ENCODE results near the gene CENPX. TPM values are rescaled to one million over a fixed set of nuclear protein-coding genes. Genes with fewer than 3 reads are reported as not detected.

Gene CENPX
- total RNA-seq, 2 donors from 2014 or later, result 91.1 to 238 TPM

- no peaks in the 10 kb centered on the region for H3K4me1 ChIP-seq
- intact Hi-C loops (cut with DNase I), result no loop called here
These were observed 41.9 kb downstream of the CENPX start for GRCh38 chr17:81980707-81981343.

GRCh38 chr17:81980122-81980521 lies 42.6 kb downstream of the CENPX start:
- no peaks in the 10 kb centered on the region for H3K27me3 ChIP-seq
- no peak overlapping the region for H3K27ac ChIP-seq
- intact Hi-C loops (cut with DNase I), result no loop called here
- no peak overlapping the region for H3K4me3 ChIP-seq
- DNase-seq, result no peak
- H3K9me3 ChIP-seq, result no peaks in the 10 kb centered on the region
- no peaks in the 10 kb centered on the region for H3K36me3 ChIP-seq
- H3K9ac ChIP-seq (ENCODE audit: low read depth in 2 of 2, low read length in 2 of 2), result no peak overlapping the region
- no peaks in the 10 kb centered on the region for H3K4me1 ChIP-seq
- TF ChIP-seq, protein P1, sequence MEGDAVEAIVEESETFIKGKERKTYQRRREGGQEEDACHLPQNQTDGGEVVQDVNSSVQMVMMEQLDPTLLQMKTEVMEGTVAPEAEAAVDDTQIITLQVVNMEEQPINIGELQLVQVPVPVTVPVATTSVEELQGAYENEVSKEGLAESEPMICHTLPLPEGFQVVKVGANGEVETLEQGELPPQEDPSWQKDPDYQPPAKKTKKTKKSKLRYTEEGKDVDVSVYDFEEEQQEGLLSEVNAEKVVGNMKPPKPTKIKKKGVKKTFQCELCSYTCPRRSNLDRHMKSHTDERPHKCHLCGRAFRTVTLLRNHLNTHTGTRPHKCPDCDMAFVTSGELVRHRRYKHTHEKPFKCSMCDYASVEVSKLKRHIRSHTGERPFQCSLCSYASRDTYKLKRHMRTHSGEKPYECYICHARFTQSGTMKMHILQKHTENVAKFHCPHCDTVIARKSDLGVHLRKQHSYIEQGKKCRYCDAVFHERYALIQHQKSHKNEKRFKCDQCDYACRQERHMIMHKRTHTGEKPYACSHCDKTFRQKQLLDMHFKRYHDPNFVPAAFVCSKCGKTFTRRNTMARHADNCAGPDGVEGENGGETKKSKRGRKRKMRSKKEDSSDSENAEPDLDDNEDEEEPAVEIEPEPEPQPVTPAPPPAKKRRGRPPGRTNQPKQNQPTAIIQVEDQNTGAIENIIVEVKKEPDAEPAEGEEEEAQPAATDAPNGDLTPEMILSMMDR (IDR thresholded peaks at IDR 0.05), result no peak

More at GRCh38 chr17:81980707-81981343, 41.9 kb downstream of the CENPX start:
- H3K36me3 ChIP-seq, result peaks cover under 1% of the 10 kb centered on the region
- no peak for DNase-seq
- H3K27ac ChIP-seq, result no peak overlapping the region
- H3K4me3 ChIP-seq, result no peak overlapping the region
- no peaks in the 10 kb centered on the region for H3K9me3 ChIP-seq
- H3K27me3 ChIP-seq, result no peaks in the 10 kb centered on the region
- H3K9ac ChIP-seq (ENCODE audit: low read depth in 2 of 2, low read length in 2 of 2), result no peak overlapping the region
- TF ChIP-seq, protein P1 (IDR thresholded peaks at IDR 0.05), result no peak

DNA sequence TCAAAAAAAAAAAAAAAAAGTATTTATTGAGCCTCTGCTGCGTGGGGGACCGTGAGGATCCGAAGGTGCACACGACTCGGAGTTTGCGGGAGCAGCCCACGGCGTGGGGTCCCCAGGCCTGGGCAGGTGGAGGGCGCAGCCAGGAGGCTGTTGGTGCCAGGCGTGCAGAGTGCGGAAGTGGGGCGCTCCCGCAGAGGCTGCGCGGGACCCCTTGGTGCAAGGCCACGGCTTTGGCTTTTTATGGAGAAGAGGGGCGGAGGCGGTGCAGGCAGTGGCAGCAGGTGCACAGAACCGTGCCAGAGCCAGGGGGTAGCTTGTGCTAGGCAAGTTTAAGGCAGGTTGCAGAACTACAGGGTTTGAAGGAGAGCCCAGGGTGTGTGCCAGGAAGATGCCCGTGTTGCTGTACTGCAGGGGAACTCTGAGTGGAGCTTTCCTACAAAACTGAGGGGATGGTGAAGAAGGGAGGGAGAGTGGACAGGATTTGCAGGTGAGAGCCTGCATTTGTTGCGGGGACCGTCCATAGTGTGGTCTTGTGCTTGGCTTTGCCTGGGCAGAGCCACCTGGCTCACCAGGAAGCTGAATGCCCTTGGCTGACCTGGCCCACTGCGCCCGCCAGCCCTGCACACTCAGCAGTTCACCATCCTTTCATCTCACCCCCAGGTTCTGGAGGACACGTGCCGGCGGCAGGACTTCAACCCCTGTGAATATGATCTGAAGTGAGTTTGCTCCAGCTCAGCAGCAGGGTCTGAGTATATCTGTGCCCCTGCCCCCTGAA lies 44.0 kb downstream of the CENPX start:
- TF ChIP-seq, protein P1 (IDR thresholded peaks at IDR 0.05), result no peak
- H3K4me1 ChIP-seq, result no peaks in the 10 kb centered on the region
- H3K4me3 ChIP-seq, result peak overlapping the region; percentile 96
- intact Hi-C loops (cut with DNase I), result no loop called here
- H3K27me3 ChIP-seq, result no peaks in the 10 kb centered on the region
- H3K9me3 ChIP-seq, result no peaks in the 10 kb centered on the region
- no peak for DNase-seq
- no peaks in the 10 kb centered on the region for H3K36me3 ChIP-seq
- no peak overlapping the region for H3K27ac ChIP-seq
- H3K9ac ChIP-seq (ENCODE audit: low read depth in 2 of 2, low read length in 2 of 2), result no peak overlapping the region

DNA sequence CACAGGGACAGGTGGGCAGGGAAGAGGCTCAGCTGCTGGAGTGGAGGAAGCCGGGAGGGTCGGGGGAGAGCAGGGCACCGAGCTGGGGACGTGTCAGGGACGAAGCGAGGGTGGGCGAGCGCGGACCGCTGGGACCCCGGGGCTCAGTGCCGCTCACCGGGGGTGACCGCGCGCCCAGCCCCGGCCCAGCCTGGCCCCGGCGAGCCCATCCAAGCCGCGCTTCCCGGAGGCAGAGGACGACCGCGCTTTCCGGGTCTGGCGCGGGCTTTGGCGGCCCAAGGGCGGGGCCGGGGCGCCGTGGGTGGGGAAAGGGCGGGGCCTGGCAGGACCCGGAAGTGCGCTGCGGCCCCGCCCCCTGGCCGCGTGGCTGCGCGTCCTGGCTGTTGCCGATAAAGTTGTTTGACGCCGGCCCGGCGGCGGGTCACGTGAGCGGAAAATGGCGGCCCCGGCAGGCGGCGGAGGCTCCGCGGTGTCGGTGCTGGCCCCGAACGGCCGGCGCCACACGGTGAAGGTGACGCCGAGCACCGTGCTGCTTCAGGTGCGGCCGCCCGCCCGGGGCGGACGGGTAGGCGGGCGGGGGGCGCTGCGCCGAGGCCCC lies 45.4 kb downstream of the CENPX start, which contains the start of gene ASPSCR1:
Gene ASPSCR1 (plus strand): TSS at position 419 of the 598 bp plus-strand sequence. CDS start 18 bp downstream, at position 437.
- peak; percentile 92 for DNase-seq
- Histone ChIP-seq H3K9me3 (no peaks in the 10 kb centered on the region), H3K4me3 (peak within 1 kb of the TSS; percentile 96), H3K4me1 (no peaks in the 10 kb centered on the region), H3K9ac (ENCODE audit: low read depth in 2 of 2, low read length in 2 of 2) (peak within 1 kb of the TSS; percentile 86 to 89), H3K27me3 (no peaks in the 10 kb centered on the region), H3K27ac (peak within 1 kb of the TSS; percentile 74), H3K36me3 (no peaks in the 10 kb centered on the region)
- intact Hi-C loops (cut with DNase I), result no loop called here
- TF ChIP-seq, protein P1 (IDR thresholded peaks at IDR 0.05), result no peak

DNA sequence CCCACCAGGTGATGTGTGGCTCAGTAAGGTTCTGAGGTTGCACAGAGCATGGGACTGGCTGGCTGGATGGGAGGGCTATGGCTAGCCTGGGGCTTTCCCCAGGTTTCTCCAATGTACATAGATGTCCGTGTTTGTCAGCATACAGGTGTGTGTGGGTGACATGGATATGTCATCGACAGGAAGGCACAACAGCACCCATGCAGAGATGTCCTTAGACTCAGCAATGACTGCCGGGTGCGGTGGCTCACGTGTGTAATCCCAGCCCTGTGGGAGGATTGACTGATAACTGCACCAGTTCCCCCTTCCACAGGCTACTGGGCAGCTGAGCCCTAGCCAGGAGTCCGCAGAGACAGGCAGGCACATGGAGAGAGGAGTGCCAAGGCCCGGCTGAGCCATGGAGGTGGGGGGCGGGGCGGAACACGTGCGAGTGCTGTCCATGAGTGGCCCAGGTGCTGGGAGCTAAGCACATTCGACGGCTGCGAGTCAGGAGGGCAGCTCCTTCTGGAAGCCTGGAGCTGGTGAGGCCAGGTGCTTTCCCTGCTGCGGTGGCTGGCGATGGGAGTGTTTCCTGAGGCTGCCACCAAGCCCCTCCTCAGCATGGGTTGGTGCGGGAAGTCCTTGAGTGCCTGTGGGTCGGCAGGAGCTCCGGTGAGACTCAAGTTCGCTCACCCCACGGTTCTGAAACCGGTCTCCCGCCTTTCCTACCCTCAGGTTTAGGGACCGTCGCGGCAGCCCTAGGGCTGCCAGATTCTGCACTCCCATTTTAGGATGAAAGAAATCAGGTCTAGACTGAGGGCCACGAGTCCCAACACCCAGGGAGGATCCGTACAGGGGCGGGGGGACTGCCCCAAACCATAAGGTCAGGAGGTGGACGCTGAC lies 46.1 kb downstream of the CENPX start:
- no peaks in the 10 kb centered on the region for H3K36me3 ChIP-seq
- peak overlapping the region; percentile 96 for H3K4me3 ChIP-seq
- peak overlapping the region; percentile 86 to 89 for H3K9ac ChIP-seq (ENCODE audit: low read depth in 2 of 2, low read length in 2 of 2)
- peak overlapping the region; percentile 74 for H3K27ac ChIP-seq
- intact Hi-C loops (cut with DNase I), result no loop called here
- no peaks in the 10 kb centered on the region for H3K27me3 ChIP-seq
- DNase-seq, result peak; percentile 57
- no peaks in the 10 kb centered on the region for H3K9me3 ChIP-seq
- H3K4me1 ChIP-seq, result no peaks in the 10 kb centered on the region
- TF ChIP-seq, protein P1 (IDR thresholded peaks at IDR 0.05), result no peak

All from colonic mucosa (tissue), 4 donors.